Activated naive CD8-positive, alpha-beta T cell treated with anti-CD3 and anti-CD28 coated beads, Interleukin-2, amount 10 ng/mL, durations not matched to agents 7 days and 5 days (primary cell): Measurements from ENCODE around the gene BCL2L12. TPM values are rescaled to one million over a fixed set of nuclear protein-coding genes. Genes with fewer than 3 reads are reported as not detected.
A peak's percentile ranks its signal among the peaks of the same experiment; 100 is the strongest.

Experiments used
- ATAC-seq: fragments of 150-1000 bp; cut with Tn5 transposase; one replicate; pipeline ENCODE4 v1.10.0; 2021; ENCODE audit warnings: low read depth, moderate library complexity
- POLR2A ChIA-PET: fragments of 350-600 bp; sonication (Branson Sonifier 250); formaldehyde crosslinking; loops from one replicate; lab custom pipeline; 2021; ENCODE audit warnings: antibody characterized with exemption; lab: Charles Lee
- DNase-seq: peaks from one replicate; pipeline ENCODE4 v3.0.0; 2021
- H3K27ac Mint-ChIP-seq: one replicate; pipeline ENCODE4 v1.8.0; 2022; ENCODE audit warnings: mild to moderate bottlenecking, mixed read lengths
- H3K27me3 Mint-ChIP-seq: one replicate; pipeline ENCODE4 v1.8.0; 2022; ENCODE audit warnings: mild to moderate bottlenecking, moderate library complexity, mixed read lengths
- H3K36me3 Mint-ChIP-seq: one replicate; pipeline ENCODE4 v1.8.0; 2021; ENCODE audit warnings: mild to moderate bottlenecking, mixed read lengths
- H3K4me1 Mint-ChIP-seq: one replicate; pipeline ENCODE4 v1.8.0; 2021; ENCODE audit warnings: mixed read lengths
- H3K4me3 Mint-ChIP-seq: one replicate; pipeline ENCODE4 v1.8.0; 2022; ENCODE audit warnings: mild to moderate bottlenecking, moderate library complexity, mixed read lengths
- H3K9me3 Mint-ChIP-seq: one replicate; pipeline ENCODE4 v1.8.0; 2021; ENCODE audit warnings: mixed read lengths
- total RNA-seq, 2 experiments: library from RNA; stranded (reverse); gene quantifications; one replicate each; pipeline ENCODE4 v1.2.3, GENCODE V29; 2021

Gene BCL2L12
- total RNA-seq, 2 experiments from 2014 or later, result 63.4 to 71.3 TPM

DNA sequence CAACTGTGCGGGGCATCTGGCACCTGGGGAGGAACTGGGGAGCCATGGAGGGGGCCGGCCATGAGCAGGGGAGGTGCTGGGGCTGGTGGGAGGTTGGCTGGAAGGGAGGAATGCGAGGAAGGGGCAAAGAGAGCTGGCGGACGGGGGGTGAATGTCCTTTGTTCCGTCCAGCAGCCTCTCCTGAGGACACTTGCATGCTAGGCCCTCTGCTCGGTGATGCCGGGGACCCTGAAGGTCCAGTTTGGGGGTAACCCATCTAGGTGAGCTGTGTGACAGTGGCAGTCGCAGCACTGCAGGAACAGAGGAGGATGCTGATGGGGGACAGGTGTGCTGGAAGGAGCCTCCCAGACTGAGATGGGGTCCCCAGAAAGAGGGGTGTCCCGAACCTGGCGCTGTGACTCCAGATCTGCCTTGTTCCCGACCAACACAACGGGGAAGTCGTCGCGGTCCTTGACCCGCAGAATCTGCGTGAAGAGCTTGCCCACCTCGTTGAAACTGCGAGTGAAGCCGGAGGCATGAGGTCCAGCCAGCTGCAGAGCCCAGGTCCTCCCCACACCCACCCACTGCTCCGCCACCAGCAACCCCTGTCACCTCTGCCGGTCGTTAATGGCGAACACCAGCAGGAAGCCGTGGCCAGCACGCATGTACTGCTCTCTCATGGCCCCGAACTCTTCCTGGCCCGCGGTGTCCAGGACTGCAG is 29.4 kb upstream of the BCL2L12 start:
- no peak for ATAC-seq
- Mint-ChIP-seq H3K36me3 (no peaks in the 10 kb centered on the region), H3K9me3 (no peaks in the 10 kb centered on the region), H3K4me3 (no peak overlapping the region), H3K27me3 (peaks cover 18% of the 10 kb centered on the region), H3K4me1 (peaks cover 21% of the 10 kb centered on the region), H3K27ac (no peak overlapping the region)
- DNase-seq, result no peak
- POLR2A ChIA-PET, result no interaction called here

DNA sequence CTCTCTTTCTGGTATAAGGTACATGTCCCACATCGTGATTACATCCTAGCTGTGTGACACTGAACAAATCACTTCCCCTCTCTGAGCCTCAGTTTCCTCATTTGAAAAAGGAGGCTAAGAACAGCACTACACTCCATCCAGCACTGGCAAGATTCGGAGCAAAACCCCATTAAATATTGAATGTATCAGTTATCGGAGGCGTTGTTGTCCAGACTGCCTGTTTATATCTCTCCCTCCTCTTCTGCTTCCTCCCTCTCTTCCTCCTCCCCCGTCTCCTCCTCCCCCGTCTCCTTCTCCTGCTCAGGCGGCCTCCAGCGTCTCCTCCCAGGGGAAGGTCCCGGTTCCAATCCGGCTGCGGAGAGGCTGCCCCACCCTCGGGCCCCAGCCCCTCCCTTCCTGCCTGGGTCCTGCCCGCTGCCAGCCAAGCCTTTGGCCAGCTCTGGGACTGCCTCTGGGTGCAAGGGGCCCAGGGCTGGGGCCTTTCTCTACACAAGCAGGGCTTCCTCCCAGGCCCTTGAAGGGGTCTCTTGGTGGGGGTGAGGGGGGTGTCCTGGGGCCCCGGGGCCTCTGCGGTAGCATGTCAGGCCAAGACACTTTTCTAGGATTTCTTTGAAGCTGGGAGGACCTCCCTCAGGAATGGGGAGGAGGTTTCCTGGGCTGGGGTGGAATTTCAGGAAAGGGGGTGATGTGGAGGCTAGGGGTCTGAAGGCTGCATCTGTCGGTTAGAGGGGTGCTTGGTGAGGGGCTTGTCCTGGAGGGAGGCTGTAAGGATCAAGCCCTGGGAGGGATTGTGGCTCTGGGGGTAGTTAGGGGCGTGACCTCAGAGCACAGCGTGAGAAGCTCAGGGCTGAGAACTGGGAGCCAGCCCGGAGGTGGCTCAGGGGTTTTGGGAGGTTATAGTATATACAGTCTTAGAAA is 27.7 kb upstream of the BCL2L12 start:
- H3K4me1 Mint-ChIP-seq, result peaks cover 29% of the 10 kb centered on the region
- H3K27me3 Mint-ChIP-seq, result peaks cover 18% of the 10 kb centered on the region
- H3K36me3 Mint-ChIP-seq, result peaks cover 6% of the 10 kb centered on the region
- peak overlapping the region; percentile 45 for H3K27ac Mint-ChIP-seq
- H3K9me3 Mint-ChIP-seq, result no peaks in the 10 kb centered on the region
- POLR2A ChIA-PET, result interaction anchor here (0.6 kb wide), 1 partner anchor 126 kb away, joined by 3 read pairs; no protein-coding TSS in a partner anchor
- no peak for ATAC-seq
- peak overlapping the region; percentile 68 for H3K4me3 Mint-ChIP-seq
- DNase-seq, result no peak

DNA sequence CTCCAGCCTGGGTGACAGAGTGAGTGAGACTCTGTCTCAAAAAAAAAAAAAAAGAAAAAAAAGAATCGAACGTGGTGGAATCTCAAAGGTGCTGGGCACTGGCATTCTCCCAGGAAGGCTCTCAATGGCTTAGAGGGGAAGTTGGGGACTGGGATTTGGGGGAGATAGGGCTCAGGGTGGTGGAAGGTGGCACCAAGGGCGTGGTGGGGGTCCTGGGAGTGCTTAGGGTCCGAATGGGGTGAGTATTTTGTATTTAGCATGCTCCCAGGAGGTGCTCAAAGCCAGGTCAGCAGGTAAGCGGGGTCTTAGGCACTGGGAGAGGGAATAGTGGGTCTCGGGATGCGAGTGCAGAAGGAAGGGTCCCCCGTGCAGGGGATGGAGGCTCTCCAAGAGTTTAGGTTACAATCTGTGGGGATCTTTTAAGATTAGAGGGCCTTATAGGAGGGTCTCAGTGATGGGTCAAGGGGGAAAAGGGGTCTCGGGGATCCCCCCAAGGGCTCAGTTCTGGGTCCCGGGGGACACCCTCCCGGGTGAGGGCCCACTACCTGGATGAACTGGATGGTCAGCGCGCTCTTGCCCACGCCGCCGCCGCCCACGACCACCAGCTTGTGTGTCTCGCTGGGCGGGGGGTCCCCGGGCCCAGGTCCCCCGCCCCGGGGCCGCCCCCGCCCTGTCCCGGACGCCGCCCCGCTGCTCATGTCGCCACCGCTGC is 26.2 kb upstream of the BCL2L12 start:
- Mint-ChIP-seq H3K36me3 (peaks cover 6% of the 10 kb centered on the region), H3K27me3 (peaks cover 18% of the 10 kb centered on the region), H3K9me3 (no peaks in the 10 kb centered on the region), H3K4me1 (peaks cover 42% of the 10 kb centered on the region), H3K27ac (peak overlapping the region; percentile 79), H3K4me3 (peak overlapping the region; percentile 94)
- no peak for DNase-seq
- ATAC-seq, result no peak
- POLR2A ChIA-PET, result interaction anchor here (0.6 to 6.5 kb wide), 16 partner anchors 9 to 646 kb away, joined by 3 to 68 read pairs (median 3); partner anchors contain the start of genes BCL2L12, GYS1, IRF3 and NOSIP

DNA sequence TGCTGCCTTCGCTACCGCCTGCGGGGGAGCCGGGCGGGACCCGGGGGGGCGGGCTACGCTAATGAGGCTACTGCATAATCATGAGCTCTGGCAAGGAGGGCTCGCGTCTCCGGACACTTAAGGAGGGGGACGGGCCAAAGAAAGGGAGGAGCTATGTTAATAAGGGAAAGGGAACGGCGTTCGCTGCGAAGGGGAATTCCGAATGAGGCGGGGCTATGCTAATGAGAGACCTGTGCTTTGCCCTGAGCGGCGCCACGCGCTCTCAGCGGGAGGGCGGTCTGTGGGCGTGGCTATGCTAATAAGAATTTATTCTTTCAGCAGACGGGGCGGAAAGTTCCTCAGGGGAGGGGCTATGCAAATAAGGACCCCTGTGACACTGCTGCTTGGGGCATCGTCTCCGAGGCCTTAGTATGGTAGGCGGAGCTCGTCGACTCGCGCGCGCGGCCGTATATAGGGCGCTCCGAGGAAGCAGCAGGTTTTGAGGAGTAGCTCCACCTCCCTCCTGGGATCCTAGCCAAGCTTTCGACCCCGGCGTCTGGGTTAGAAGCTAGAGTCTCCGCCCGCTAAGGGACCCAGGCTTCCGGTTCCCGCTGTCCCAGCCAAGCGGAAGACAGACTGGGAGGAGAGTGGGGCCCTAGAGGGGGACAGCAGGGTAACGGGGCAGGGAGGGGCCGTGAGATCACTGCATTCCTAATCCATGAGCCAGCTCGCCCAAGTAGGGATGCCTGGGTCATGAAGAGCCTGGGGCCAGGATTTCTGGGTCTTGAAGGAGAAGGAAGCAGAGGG is 25.4 kb upstream of the BCL2L12 start, which contains the start of gene RRAS:
RRAS (minus strand) TSS at position 31 of the 786 bp plus-strand sequence. CDS start 45 bp downstream, outside the sequence.
- Mint-ChIP-seq H3K27ac (peak within 1 kb of the TSS; percentile 98), H3K4me3 (peak within 1 kb of the TSS; percentile 94), H3K36me3 (peaks cover 6% of the 10 kb centered on the region), H3K9me3 (no peaks in the 10 kb centered on the region), H3K27me3 (peaks cover 18% of the 10 kb centered on the region), H3K4me1 (peaks cover 44% of the 10 kb centered on the region)
- DNase-seq, result peak; percentile 96
- peak; percentile 73 for ATAC-seq
- POLR2A ChIA-PET, result interaction anchor here (0.5 to 6.5 kb wide), 18 partner anchors 9 to 647 kb away, joined by 3 to 68 read pairs (median 3); partner anchors contain the start of genes BCL2L12, GYS1, IRF3 and NOSIP

DNA sequence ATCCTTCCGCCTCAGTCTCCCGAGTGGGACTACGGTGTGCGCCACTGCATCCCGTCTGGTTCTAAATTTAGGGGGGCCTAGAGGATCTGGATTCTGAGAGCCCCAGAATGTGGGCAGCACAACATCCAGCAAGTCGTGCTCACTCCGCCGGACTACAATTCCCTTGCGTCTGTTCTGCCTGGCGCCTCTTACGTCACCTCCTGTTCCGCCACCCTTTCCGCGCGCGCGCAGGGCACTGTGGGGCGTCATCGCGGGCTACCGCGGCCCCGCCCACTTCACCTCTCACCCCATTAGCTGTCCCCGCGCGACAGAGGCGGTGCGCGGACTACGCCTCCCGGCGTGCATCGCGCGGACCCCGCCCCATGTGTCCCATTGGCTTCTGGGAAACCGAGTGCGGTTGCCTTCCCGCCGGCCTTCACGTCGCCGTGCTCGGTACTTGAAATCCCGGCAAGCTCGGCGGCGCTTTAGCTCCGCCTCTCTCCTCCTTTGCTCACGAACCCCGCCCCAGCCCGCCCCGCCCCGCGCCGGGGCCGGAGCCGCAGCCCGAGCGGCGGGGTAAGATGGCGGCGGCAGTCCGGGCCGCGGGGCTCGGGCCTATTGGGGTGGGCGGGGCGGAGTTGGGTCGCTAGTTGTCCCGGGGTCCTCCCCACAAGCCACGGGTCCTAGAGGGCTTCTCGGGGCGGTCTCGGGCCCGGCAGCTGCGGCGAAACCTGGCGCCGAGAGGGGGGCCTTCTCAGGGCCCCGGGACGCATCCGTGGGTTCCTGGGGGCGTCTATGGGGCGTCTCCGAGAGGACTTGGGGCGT is 23.8 kb upstream of the BCL2L12 start, which contains the start of gene SCAF1:
SCAF1 (plus strand) TSS at position 522 of the 804 bp plus-strand sequence. CDS start 2,818 bp downstream, outside the sequence.
- Mint-ChIP-seq H3K4me1 (peaks cover 45% of the 10 kb centered on the region), H3K4me3 (peak within 1 kb of the TSS; percentile 94), H3K36me3 (peaks cover 6% of the 10 kb centered on the region), H3K9me3 (no peaks in the 10 kb centered on the region), H3K27me3 (peaks cover 16% of the 10 kb centered on the region), H3K27ac (peak within 1 kb of the TSS; percentile 98)
- POLR2A ChIA-PET, result interaction anchor here (0.5 to 6.5 kb wide), 12 partner anchors 11 to 384 kb away, joined by 3 to 68 read pairs (median 4); partner anchors contain the start of genes BCL2L12, FUZ, IRF3 and NOSIP
- peak; percentile 100 for DNase-seq
- ATAC-seq, result peak; percentile 52

DNA sequence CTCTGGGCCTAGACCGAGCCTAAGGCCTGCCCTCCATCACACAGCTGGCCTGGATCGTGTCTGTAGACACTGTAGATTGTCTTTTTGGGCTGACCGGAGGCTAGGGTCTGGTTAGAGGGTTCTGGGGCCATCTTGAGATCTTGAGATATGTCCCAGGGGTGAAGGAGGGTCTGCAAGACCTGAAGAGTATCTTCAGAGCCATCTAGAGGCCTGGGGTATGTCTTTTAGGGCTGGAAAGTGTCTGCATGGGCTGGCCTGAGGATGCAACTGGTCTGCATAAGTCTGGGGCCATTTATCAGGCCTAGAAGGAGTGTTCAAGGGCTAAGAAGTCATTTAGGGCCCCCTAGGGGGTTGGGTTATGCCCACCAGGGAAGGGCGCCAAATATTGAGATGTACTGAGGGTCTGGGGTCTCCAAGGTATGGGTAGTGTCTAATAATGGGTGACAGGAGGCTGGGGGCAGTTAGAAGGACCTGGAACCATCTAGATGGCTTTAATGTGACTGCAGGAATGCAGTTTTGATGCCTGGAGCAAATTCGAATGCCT is 23.2 kb upstream of the BCL2L12 start:
- ATAC-seq (no peak), DNase-seq (no peak)
- peak overlapping the region; percentile 95 for H3K27ac Mint-ChIP-seq
- peaks cover 6% of the 10 kb centered on the region for H3K36me3 Mint-ChIP-seq
- no peaks in the 10 kb centered on the region for H3K9me3 Mint-ChIP-seq
- POLR2A ChIA-PET, result interaction anchor here (0.5 to 6.5 kb wide), 11 partner anchors 11 to 383 kb away, joined by 3 to 68 read pairs (median 4); partner anchors contain the start of genes BCL2L12, FUZ, IRF3 and NOSIP
- H3K4me3 Mint-ChIP-seq, result peak overlapping the region; percentile 94
- H3K27me3 Mint-ChIP-seq, result peaks cover 16% of the 10 kb centered on the region
- H3K4me1 Mint-ChIP-seq, result peaks cover 45% of the 10 kb centered on the region

DNA sequence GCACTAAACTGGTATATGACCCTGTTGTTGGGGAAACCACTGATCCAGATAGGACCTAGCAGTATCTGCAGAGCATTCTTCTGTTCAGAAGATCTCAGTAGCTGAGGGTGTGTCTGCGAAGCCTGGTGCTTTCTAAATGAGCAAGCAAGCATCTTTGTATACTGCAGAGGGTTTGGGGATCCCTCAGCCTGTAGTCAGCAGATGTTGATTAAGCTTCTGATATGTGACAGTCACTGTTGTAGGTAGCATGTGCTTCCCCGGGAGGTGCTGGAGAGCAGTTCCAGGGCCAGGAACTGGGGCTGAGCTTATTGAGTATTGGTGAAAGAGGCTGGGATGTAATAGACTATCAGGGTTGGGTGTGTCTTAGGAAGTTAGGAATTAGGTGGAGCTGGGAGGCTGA is 22.3 kb upstream of the BCL2L12 start:
- ATAC-seq (no peak), DNase-seq (no peak)
- H3K36me3 Mint-ChIP-seq, result peaks cover 6% of the 10 kb centered on the region
- peak overlapping the region; percentile 94 for H3K4me3 Mint-ChIP-seq
- peaks cover 12% of the 10 kb centered on the region for H3K27me3 Mint-ChIP-seq
- POLR2A ChIA-PET, result interaction anchor here (0.6 to 6.5 kb wide), 4 partner anchors 11 to 35 kb away, joined by 3 to 46 read pairs (median 4); partner anchors contain the start of genes BCL2L12 and IRF3
- H3K9me3 Mint-ChIP-seq, result no peaks in the 10 kb centered on the region
- peaks cover 40% of the 10 kb centered on the region for H3K4me1 Mint-ChIP-seq
- H3K27ac Mint-ChIP-seq, result peak overlapping the region; percentile 7

DNA sequence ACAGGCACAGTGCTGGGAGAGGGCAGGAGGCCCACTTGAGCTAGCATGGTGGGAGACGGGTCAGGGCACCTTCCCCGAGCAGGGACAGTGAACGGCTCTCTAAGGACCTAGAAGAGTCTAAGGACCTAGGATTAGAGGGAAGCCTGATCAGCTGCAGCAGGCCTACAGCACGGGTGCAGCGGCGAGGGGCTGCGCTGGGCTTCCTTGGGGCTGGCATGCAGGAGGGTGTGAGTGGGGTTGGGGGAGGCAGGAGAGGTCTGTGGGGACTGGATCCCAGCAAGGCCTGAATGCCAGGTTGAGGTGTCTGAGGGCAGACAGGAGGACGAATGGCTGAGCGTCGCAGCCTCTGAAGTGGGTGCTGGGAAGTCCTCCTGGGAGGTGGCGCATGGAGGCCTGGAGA is 20.1 kb upstream of the BCL2L12 start:
- Mint-ChIP-seq H3K36me3 (peaks cover 6% of the 10 kb centered on the region), H3K27ac (no peak overlapping the region), H3K4me1 (peaks cover 29% of the 10 kb centered on the region), H3K4me3 (no peak overlapping the region), H3K27me3 (no peaks in the 10 kb centered on the region), H3K9me3 (no peaks in the 10 kb centered on the region)
- DNase-seq, result no peak
- POLR2A ChIA-PET, result interaction anchor here (6.5 kb wide), 1 partner anchor 18 kb away, joined by 46 read pairs; the partner anchor contains the start of genes BCL2L12 and IRF3
- no peak for ATAC-seq

DNA sequence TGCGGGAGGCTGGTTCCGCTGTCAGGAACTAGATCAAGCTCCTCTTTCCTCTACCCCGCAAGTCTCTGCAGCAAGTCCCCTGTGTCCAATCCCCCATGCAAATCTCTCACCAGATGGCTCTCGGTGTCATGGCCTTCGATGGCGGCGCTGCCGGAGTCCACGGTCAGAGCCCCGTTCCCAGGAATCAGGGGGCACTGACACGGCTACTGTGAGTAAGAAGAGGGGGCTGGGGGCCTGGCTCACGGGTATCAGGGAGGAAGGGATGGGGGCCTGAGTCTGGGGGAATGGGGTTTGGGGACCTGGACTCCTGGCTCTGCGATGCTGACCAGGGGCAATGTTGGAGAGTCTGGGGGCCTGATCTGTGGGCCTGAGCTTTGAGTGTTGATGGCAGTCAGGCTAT is 19.7 kb upstream of the BCL2L12 start:
- H3K36me3 Mint-ChIP-seq, result peaks cover 7% of the 10 kb centered on the region
- peaks cover 25% of the 10 kb centered on the region for H3K4me1 Mint-ChIP-seq
- no peak for DNase-seq
- no peak overlapping the region for H3K27ac Mint-ChIP-seq
- no peaks in the 10 kb centered on the region for H3K9me3 Mint-ChIP-seq
- H3K27me3 Mint-ChIP-seq, result no peaks in the 10 kb centered on the region
- POLR2A ChIA-PET, result interaction anchor here (6.5 kb wide), 1 partner anchor 18 kb away, joined by 46 read pairs; the partner anchor contains the start of genes BCL2L12 and IRF3
- no peak for ATAC-seq
- H3K4me3 Mint-ChIP-seq, result no peak overlapping the region

DNA sequence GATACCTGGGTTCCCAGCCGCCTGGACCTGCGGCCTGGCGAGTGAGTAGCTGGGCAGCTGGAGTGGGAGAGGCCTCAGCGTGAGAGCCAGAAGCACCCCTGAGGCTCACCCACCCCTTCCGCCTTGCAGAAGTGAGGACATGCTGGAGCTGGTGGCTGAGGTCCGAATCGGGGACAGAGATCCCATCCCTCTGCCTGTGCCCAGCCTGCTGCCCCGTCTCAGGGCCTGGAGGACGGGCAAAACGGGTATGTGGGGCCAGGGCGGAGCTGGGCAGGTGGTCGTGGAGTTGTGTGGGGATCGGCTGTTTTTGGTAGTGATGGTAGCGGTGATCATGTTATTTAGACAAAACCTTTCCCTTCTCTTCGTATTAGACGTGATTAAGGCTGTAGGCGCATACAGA is 19.1 kb upstream of the BCL2L12 start:
- Mint-ChIP-seq H3K4me1 (peaks cover 23% of the 10 kb centered on the region), H3K9me3 (no peaks in the 10 kb centered on the region), H3K36me3 (peaks cover 7% of the 10 kb centered on the region), H3K27ac (no peak overlapping the region), H3K4me3 (no peak overlapping the region), H3K27me3 (no peaks in the 10 kb centered on the region)
- ATAC-seq, result no peak
- no peak for DNase-seq
- POLR2A ChIA-PET, result interaction anchor here (0.5 kb wide), 1 partner anchor 30 kb away, joined by 3 read pairs; no protein-coding TSS in a partner anchor
